Progenitor cell of endocrine pancreas (in vitro differentiated cells): Measurements from ENCODE around the gene EVL. TPM values are rescaled to one million over a fixed set of nuclear protein-coding genes. Genes with fewer than 3 reads are reported as not detected.

Experiments used
- DNase-seq: peaks from one replicate; pipeline ENCODE4 v3.0.0; 2021; ENCODE audit warnings: low spot score; ENCODE audit not compliant: unreplicated experiment
- H3K27ac Mint-ChIP-seq: 2 replicates; pipeline ENCODE4 v1.8.0; 2021; ENCODE audit warnings: mild to moderate bottlenecking, moderate library complexity, mixed read lengths
- H3K27me3 Mint-ChIP-seq: 2 replicates; pipeline ENCODE4 v1.8.0; 2021; ENCODE audit warnings: mixed read lengths
- H3K36me3 Mint-ChIP-seq: 2 replicates; pipeline ENCODE4 v1.8.0; 2022; ENCODE audit warnings: mixed read lengths; ENCODE audit not compliant: insufficient read depth
- H3K4me1 Mint-ChIP-seq: 2 replicates; pipeline ENCODE4 v1.8.0; 2021; ENCODE audit warnings: low read depth, mixed read lengths
- H3K4me3 Mint-ChIP-seq: 2 replicates; pipeline ENCODE4 v1.8.0; 2021; ENCODE audit warnings: low read depth, mild to moderate bottlenecking, moderate library complexity, mixed read lengths
- H3K9me3 Mint-ChIP-seq: 2 replicates; pipeline ENCODE4 v1.8.0; 2021; ENCODE audit warnings: low read depth, mixed read lengths
- total RNA-seq: library from RNA; stranded (reverse); gene quantifications from 2 replicates; pipeline ENCODE4 v1.2.1, GENCODE V29; 2021
- TF ChIP-seq, protein P1 (sequence below): fragments of 200-600 bp; sonication (generic); IDR thresholded peaks from one replicate; pipeline ENCODE4 v1.5.0; 2021; ENCODE audit warnings: antibody characterized with exemption, mild to moderate bottlenecking; ENCODE audit not compliant: unreplicated experiment

The EVL gene
- total RNA-seq, 1 donor from 2014 or later: 207 TPM

GRCh38 chr14:100159094-100159864 is 94.1 kb downstream of the EVL start, which contains the start of gene DEGS2:
Gene DEGS2 (minus strand): TSS chr14:100159645. CDS start chr14:100159587, 58 bp downstream.
- peak within 1 kb of the TSS; percentile 50 for H3K4me3 Mint-ChIP-seq
- TF ChIP-seq, protein P1, sequence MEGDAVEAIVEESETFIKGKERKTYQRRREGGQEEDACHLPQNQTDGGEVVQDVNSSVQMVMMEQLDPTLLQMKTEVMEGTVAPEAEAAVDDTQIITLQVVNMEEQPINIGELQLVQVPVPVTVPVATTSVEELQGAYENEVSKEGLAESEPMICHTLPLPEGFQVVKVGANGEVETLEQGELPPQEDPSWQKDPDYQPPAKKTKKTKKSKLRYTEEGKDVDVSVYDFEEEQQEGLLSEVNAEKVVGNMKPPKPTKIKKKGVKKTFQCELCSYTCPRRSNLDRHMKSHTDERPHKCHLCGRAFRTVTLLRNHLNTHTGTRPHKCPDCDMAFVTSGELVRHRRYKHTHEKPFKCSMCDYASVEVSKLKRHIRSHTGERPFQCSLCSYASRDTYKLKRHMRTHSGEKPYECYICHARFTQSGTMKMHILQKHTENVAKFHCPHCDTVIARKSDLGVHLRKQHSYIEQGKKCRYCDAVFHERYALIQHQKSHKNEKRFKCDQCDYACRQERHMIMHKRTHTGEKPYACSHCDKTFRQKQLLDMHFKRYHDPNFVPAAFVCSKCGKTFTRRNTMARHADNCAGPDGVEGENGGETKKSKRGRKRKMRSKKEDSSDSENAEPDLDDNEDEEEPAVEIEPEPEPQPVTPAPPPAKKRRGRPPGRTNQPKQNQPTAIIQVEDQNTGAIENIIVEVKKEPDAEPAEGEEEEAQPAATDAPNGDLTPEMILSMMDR: no peak
- peak; percentile 60 for DNase-seq
- peaks cover 10% of the 10 kb centered on the region for H3K4me1 Mint-ChIP-seq
- H3K27me3 Mint-ChIP-seq: peaks cover 40% of the 10 kb centered on the region
- no peak within 1 kb of the TSS for H3K27ac Mint-ChIP-seq
- H3K36me3 Mint-ChIP-seq: peaks cover 2% of the 10 kb centered on the region
- peaks cover 5% of the 10 kb centered on the region for H3K9me3 Mint-ChIP-seq

DNA sequence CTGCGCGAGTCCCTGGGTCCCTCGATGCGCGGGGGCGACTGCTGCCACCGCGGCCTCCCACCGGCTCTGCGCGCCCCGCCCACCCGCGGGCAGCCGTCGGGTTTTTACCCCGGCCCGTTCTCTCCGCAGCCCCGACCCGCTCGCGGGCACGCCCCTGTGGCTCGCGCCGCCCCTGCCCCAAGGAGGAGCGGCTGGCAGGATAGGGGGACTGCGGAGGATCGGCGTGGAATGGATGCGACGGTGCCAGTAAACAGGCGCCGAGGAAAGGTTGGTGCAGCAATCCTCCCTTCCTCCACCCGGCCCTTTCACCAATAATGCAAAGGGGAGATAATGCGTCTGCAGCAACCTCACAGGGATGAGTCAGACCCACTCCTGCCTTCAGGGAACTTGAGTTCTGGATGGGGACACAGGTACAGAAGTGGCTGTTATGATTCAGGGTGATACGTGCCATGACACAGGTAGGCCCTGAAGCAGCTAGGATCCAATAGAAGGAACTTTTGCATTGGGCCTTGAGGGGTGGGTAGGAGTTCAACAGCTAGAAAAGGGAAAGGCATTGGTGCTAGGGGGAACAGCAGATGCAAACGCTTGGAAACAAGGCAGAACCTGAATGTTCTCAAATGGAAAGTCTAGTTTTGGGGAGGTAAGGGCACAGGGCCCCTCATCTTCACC is 94.8 kb downstream of the EVL start:
- peaks cover 10% of the 10 kb centered on the region for H3K4me1 Mint-ChIP-seq
- H3K4me3 Mint-ChIP-seq: peak overlapping the region; percentile 40
- H3K27me3 Mint-ChIP-seq: peaks cover 42% of the 10 kb centered on the region
- DNase-seq: no peak
- TF ChIP-seq, protein P1: no peak
- peaks cover under 1% of the 10 kb centered on the region for H3K36me3 Mint-ChIP-seq
- no peak overlapping the region for H3K27ac Mint-ChIP-seq
- peaks cover 3% of the 10 kb centered on the region for H3K9me3 Mint-ChIP-seq

DNA sequence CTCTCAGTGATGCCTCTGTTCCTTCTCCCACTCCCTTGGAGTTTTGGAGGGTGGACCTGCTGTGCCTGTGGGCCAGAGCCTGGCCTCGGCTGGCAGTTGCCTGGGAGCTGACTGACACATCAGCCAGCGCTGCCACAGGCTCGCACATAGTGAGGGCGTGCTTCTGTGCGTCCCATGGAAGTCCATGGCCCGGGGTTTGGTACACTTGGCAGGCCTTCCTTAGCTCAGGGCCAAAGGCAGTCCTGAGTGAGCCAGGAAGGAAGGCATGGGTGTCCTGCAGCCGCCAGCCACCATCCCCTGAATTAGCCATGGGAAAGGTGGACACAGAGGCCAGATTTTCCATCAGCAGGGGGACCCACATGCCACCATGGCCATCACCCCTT is 95.3 kb downstream of the EVL start:
- no peaks in the 10 kb centered on the region for H3K9me3 Mint-ChIP-seq
- no peak overlapping the region for H3K4me3 Mint-ChIP-seq
- no peak overlapping the region for H3K27ac Mint-ChIP-seq
- DNase-seq: no peak
- peaks cover 46% of the 10 kb centered on the region for H3K27me3 Mint-ChIP-seq
- peaks cover 8% of the 10 kb centered on the region for H3K4me1 Mint-ChIP-seq
- TF ChIP-seq, protein P1: no peak
- no peaks in the 10 kb centered on the region for H3K36me3 Mint-ChIP-seq

GRCh38 chr14:100165376-100165775 is 100.2 kb downstream of the EVL start:
- Mint-ChIP-seq H3K9me3 (no peaks in the 10 kb centered on the region), H3K4me1 (no peaks in the 10 kb centered on the region), H3K27ac (peak overlapping the region; percentile 76), H3K27me3 (peaks cover 28% of the 10 kb centered on the region), H3K36me3 (no peaks in the 10 kb centered on the region), H3K4me3 (no peak overlapping the region)
- TF ChIP-seq, protein P1: no peak
- no peak for DNase-seq

DNA sequence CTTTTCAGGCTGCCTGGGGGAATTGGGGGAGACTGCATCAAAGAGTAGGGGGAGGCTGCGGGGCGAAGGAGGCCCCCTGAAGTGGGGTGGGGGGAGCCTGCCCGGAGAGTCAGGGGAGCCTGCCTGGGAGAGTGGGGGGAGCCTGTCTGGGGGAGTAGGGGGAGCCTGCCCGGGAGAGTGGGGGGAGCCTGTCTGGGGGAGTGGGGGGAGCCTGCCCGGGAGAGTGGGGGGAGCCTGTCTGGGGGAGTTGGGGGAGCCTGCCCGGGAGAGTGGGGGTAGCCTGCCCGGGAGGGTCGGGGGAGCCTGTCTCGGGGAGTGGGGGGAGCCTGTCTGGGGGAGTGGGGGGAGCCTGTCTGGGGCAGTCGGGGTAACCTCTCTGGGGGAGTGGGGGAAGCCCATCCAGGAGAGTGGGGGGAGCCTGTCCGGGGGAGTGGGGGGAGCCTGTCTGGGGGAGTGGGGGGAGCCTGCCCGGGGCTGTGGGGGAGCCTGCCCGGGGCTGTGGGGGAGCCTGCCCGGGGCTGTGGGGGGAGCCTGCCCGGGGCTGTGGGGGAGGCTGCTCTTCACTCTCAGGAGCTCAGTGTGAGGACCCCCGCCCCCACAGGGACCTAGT is 100.7 kb downstream of the EVL start:
- TF ChIP-seq, protein P1: no peak
- H3K4me1 Mint-ChIP-seq: no peaks in the 10 kb centered on the region
- no peak overlapping the region for H3K4me3 Mint-ChIP-seq

More for the DNA sequence above, 100.7 kb downstream of the EVL start:
- H3K27ac Mint-ChIP-seq: no peak overlapping the region
- H3K9me3 Mint-ChIP-seq: no peaks in the 10 kb centered on the region
- no peaks in the 10 kb centered on the region for H3K36me3 Mint-ChIP-seq
- H3K27me3 Mint-ChIP-seq: peaks cover 26% of the 10 kb centered on the region
- DNase-seq: no peak
